Measurements from ENCODE around the gene TRIM22.
"Not testable (repeated sequence)": the region's sequence is repeated elsewhere in the genome, so short reads cannot be mapped to it uniquely, and the experiment has no call there.

The TRIM22 gene, protein sequence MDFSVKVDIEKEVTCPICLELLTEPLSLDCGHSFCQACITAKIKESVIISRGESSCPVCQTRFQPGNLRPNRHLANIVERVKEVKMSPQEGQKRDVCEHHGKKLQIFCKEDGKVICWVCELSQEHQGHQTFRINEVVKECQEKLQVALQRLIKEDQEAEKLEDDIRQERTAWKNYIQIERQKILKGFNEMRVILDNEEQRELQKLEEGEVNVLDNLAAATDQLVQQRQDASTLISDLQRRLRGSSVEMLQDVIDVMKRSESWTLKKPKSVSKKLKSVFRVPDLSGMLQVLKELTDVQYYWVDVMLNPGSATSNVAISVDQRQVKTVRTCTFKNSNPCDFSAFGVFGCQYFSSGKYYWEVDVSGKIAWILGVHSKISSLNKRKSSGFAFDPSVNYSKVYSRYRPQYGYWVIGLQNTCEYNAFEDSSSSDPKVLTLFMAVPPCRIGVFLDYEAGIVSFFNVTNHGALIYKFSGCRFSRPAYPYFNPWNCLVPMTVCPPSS
- 237 to 694 (median 452) reads per million in 4 experiments for total RNA-seq

DNA sequence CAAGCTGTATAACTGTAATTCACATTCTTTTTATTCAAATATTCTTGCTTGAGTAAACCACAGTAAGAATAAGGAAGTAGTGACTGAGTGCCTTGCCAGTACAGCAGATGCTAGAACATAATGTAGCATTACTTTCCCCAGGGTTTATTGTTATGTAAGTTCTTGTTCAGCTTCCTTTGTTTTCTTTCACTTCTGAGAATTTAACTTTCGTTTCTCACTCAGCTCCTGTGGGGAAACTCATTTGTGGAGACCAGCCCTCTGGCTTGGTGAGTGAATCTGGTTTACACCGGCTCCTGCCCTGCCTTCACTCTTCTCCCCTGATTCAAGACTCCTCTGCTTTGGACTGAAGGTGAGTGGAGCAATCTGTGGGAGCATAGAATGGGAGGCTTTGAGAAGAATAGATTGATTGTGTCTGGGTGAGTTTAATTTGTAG is at the start of gene TRIM22:
Gene TRIM22, plus strand, starts transcription at position 240 of the 433 bp plus-strand sequence. CDS start 6,443 bp downstream, outside the sequence.
- peak; percentile 16 for DNase-seq

DNA sequence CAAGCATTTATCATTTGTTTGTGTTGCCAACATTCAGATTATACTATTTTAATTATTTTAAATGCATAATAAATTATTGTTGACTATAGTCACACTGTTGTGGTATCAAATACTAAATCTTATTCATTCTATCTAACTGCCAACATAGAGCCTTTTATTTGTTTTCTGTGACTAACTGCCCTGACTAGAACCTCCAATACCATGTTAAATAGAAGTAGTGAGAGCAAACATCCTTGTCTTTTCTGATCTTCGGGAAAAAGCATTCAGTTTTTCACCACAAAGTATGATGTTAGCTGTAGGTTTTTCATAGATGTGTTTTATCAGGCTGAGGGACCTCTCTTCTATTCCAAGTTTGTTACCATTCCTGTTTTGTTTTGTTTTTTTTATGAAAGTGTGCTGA is 49.6 kb upstream of the TRIM22 start:
- DNase-seq: no peak

DNA sequence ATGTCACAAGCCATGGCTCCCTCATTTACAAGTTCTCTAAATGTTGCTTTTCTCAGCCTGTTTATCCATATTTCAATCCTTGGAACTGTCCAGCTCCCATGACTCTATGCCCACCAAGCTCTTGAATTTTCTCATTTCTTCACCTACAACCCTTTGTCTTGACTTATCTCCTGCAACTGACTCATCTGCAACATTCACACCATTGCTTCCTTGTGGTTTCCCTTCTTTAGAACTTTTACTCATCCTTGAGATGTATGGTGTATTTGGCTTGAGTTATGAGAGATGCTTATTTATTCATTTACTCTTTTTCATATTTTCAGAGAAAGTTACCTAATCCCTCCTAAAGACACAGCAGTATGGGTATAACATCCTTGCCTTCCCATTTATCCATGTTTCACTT is 46.0 kb upstream of the TRIM22 start:
- DNase-seq: no peak

DNA sequence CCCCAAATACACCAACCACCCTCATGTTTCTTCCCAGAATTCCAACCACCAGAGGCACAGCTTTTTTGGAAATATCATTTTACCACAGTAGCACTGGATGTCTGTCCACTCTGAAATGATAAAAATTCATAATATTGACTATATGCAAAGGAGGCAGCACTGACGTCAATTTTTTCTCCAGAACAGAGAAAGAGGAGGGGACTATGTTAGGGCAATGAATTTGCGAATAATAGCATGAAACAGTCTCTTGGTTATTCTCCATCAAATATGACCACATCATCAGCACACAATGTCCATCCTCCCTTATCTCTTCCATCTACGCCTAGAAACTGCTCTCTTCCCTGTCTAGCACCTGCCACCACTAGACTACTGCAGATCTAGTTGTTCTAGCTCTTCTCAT is 43.5 kb upstream of the TRIM22 start:
- DNase-seq: no peak

DNA sequence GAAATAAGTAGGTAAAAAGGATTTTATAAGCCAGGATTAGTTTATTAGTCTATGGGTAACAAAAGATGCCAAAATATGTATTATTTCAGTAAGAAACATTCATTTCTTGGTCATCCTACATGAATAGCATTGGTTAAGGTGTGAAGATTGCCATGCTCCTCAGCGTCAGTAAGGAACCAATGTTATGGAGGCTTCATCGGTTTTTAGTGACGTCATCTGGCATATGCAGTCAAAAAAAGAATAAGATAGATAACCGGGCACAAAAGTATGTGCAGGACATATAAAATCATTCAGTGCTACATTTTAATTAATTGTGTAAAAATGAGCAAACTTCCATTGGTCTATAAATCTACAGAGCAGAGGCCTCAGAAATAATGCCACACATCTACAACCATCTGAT is 34.1 kb upstream of the TRIM22 start:
- no peak for DNase-seq

DNA sequence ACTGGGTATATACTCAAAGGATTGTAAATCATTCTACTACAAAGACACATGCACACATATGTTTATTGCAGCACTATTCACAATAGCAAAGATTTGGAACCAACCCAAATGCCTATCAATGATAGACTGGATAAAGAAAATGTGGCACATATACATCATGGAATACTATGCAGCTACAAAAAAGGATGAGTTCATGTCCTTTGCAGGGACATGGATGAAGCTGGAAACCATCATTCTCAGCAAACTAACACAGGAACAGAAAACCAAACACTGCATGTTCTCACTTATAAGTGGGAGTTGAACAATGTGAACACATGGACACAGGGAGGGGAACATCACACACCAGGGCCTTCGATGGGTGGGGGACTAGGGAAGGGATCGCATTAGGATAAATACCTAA is 32.6 kb upstream of the TRIM22 start:
- DNase-seq: not testable (repeated sequence)

DNA sequence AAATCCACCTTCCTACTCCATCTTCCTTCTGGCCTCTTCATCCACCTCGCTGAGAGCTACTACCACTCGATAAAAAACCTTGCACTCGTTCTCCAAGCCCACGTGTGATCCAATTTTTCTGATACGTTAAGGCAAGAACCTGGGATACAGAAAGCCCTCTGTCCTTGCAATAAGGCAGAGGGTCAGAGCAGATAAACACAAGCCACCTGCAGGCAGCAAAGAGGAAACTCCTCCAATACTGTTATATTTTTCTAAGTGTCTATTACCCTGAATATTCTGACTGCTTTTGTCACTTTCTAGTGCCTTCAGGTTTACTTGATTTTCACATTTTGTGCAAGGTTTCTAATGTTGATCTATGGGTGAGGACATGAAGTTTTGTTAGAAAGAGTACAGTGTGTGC is 31.3 kb upstream of the TRIM22 start:
- no peak for DNase-seq

DNA sequence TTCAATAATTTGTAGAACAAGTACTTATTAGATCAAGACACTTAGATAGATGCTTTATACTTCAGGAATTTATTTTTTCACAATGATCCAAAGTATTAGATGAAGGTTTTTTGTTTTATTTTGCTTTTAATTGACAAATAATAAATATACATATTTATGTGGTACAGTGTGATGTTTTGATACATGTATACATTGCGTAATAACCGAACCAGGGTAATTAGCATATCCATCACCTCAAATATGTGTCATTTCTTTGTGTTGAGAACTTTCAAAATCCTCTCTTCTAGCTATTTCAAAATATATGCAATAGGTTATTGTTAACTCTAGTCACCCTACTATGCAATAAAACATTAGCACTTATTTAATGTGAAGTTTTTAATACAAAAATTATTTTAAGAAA is 26.1 kb upstream of the TRIM22 start:
- DNase-seq: no peak

DNA sequence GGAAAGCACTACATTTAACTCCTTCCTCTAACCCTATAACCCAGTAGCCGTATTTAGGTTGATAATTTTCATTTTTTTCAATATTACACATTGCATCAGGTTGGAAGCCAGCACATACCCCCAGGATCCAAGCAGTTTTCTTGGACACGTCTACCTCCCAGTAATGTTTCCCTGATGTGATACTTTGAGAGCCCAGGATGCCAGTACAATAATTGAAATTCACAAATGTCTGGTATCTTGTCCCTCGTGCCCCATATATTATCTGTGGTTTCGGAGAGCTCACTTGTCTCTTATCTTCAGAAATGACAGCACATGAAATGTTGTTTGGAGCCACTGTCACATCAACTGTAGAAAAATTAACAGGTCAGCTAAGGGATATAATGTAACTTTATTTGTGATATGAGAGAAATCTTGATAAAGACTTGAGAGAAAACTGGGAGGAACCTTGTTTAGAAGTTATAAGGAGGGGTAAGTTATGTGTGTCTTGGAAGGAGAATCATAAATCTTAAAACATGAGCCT is 24.5 kb upstream of the TRIM22 start:
- DNase-seq: no peak

DNA sequence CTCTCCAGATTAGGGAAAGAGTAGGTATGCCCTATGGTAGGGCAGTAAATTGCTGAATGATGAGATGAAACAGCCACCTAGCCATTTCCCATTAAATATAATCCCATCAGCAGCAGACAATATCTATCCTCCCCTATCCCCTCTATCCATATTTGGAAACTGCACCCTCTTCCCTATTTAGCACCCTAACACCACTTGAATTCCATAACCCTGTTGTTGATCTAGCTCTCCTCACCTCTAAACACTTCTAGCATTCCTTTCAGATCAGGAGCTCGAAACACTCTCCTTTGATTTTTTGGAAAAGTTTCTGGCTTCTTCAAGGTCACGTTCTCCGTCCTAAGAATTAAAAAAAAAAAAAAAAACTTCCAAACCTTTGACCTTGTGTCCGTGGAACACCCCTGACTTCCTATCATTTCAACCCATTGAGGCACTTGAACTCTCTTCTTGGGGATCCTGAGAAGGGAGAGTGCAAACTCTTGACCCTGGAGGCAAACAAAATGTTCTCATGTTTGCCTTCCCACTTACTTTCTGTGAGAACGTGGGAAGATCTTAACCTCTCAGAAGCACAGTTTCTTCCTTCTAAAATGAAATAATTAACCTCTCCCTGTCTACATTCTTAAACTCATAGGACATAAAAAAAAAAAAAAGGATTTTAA is 23.7 kb upstream of the TRIM22 start:
- DNase-seq: no peak

DNA sequence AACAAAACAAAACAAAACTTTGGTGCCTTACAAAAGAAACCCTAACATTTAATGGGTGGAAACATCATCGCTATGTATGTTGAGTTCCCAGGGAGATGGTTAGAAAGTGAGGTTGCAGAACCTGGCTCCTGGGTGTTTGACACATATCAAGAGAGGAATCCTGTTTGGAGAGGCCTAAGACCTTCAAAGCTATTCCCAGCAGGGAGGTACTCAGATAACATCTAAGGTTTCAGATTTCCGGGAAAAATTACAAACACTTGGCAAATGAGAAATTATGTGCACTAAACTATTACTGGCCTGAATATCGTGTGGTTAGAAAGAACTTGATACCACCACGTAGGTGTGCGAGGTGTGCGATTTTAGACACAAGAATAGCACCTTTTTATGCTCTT is 23.2 kb upstream of the TRIM22 start:
- DNase-seq: no peak

DNA sequence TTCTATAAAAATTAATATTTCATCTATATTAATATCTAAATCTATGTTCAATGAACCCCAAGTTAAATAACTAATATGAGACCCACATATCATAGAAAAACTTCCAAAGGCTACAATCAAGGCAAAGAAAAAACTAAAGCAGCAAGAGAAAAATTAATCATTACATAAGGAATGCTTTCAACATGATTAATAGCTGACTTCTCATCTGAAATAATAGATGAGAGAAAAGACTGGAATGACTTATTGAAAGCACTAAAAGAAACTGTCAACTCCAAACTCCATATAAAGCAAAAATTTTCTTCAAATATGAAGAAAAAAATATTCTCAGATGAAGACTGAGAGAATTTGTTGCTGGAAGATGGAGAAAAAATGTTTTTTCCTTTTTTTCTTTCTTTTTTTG is 17.8 kb upstream of the TRIM22 start:
- no peak for DNase-seq

DNA sequence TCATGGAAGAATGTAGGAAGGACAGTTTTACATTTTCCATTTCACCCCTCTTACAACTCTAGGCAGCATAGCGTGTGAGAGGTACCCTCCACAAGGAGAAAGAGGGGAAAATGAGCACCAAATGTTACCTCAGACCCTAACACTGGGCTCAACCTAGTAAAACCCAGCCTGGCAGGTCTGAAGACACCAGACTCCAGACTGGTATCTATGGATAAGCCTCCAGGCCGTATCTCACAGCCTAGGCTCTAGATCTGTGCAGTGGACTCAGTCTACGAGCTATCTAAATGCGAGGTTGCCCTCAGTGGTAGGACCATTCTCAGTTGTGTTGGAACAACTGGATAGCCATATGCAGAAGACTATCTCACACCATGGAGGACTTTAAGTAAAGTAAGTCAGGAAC is 15.2 kb upstream of the TRIM22 start:
- no peak for DNase-seq

DNA sequence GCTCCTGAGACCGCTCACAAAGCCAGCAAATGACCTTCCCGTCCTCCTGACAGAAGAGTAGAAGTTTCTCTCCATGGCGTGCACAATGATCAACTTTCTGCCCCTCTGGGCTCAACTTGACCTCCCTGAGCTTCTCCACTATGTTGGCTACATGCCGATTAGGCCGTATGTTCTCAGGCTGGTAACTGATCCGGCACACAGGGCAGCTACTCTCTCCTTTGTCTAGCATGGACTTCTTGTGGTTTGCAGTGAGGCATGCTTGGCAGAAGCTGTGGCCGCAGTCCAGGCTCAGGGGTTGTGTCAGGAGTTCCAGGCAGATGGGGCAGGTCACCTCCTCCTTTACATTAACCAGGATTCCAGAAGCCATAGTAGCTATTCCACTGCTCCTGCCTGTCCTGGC is 9.8 kb upstream of the TRIM22 start:
- no peak for DNase-seq

DNA sequence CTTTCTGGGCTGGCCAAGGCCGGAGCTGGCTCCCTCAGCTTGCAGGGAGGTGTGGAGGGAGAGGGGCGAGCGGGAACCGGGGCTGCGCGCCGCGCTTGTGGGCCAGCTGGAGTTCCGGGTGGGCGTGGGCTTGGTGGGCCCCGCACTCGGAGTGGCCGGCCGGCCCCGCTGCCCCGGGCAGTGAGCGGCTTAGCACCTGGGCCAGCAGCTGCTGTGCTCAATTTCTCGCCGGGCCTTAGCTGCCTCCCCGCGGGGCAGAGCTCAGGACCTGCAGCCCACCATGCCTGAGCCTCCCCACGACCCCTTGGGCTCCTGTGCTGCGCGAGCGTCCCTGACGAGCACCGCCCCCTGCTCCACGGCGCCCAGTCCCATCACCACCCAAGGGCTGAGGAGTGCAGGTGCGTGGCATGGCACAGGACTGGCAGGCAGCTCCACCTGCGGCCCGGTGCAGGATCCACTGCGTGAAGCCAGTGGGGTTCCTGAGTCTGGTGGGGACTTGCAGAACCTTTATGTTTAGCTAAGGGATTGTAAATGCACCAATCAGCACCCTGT is 6.6 kb upstream of the TRIM22 start:
- not testable (repeated sequence) for DNase-seq

DNA sequence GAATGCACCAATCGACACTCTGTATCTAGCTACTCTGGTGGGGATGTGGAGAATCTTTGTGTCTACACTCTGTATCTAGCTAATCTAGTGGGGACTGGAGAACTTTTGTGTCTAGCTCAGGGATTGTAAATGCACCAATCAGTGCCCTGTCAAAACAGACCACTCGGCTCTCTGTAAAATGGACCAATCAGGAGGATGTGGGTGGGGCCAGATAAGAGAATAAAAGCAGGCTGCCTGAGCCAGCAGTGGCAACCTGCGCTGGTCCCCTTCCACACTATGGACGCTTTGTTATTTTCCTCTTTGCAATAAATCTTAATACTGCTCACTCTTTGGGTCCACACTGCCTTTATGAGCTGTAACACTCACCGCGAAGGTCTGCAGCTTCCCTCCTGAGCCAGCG is 6.0 kb upstream of the TRIM22 start:
- DNase-seq: peak; percentile 32

DNA sequence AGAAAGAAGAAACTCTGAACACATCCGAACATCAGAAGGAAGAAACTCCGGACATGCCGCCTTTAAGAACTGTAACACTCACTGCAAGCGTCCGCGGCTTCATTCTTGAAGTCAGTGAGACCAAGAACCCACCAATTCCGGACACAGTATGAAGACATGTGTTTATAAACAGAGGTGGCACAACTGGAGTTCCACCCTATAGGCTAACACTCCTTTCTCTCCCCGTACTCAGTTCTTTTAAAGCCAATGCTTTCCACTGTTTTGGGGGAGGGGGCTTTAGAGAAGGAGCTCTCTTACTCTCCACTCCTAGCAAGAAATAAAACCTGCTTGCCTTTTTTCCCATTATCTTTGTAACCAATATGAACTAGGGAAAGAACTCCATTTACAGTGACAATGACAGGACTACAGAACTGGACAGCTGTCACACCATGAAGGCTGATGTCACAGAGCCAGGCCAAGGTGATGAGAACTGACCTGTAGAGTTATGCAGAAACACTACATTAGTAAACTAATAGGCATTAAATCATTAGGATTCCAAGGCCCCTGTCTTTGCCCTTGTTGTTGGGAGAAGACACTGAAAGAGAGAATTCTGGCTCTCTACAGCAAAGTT is 5.4 kb upstream of the TRIM22 start:
- DNase-seq: no peak

DNA sequence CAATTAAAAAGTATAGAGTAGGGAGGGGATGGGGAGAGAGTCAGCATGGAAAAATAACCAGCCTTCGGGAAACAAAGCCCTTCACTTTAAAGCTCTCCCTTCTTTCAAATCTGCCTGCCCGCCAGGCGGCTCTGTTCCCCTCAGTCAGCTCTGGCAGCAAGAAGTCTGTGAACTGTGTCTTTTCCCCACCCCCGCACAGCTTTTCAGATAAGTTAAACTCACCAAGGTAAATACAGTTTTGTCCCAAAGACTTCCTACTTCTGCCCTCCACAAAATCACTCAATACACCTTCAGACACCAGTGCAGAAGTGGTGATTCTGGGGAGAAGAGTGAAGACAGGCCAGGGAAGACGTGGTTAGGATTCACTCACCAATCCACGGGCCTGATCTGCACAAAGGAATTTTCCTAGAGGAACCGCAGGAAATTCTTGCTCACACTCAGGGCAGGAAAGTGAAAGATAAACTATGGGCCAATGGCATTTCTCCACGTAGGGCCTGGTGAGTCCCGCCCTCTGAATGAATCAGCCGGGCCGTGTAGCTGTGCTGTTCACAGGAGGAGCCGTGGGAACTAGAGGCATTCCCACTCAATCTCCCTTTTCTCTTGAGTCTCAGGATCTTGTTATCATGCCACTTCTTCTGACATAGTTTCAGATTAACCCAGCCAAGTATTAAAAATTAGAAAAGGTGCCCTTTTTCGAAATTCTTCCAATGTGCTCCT is 4.8 kb upstream of the TRIM22 start, which contains the start of gene TRIM5:
Gene TRIM5, minus strand, starts transcription at position 429 of the 717 bp plus-strand sequence. CDS start 4,897 bp downstream, outside the sequence.
- peak; percentile 66 for DNase-seq

DNA sequence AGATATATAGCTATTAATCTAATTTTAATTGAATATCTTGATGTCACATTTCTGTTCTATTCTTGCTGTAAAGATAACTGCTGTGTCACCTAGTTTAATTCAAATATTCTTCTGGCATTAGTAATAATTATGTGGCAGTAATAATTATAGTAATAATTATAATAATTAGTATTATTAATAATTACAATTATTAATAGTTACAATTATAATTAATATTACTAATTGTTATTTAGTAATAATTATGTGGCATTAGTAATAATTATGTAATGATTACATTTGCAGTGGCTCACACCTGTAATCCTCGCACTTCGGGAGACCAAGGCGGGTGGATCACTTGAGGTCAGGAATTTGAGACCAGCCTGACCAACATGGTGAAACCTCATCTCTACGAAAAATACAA is 3.2 kb upstream of the TRIM22 start:
- no peak for DNase-seq

DNA sequence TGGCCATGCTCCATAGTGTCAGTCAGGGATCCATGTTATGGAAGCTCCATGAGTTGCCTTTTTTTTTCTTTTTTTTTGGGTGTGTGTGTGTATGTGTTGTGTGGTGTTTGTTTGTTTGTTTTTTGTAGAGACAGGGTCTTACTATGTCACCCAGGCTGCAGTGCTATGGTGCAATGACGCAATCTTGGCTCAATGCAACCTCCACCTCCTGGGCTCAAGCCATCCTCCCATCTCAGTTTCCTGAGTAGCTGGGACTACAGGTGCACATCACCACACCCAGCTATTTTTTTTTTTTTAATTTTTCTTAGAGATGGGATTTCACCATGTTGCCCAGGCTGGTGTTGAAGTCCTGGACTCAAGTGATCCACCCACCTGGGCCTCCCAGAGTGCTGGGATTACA is 1.1 kb upstream of the TRIM22 start:
- DNase-seq: no peak

DNA sequence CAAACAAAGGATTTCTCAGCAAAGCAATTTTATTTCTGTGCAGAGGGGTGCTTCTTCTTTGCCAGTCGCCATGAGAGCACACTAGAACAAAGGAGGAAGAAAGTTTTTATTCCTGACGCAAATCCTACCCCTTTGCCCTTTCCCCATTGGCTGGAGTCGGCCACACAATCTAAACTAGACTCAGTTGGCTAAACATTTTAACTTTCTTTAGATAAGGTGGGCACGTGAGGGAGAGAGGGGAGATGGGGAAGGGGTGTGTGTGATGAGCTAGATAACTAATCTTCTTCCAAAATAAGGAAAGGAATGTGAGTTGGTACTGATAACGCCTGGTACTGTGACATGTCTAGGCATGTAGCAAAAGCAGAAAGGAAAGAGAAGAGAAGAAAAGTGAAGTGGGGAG is 626 bp downstream of the TRIM22 start:
- DNase-seq: no peak

DNA sequence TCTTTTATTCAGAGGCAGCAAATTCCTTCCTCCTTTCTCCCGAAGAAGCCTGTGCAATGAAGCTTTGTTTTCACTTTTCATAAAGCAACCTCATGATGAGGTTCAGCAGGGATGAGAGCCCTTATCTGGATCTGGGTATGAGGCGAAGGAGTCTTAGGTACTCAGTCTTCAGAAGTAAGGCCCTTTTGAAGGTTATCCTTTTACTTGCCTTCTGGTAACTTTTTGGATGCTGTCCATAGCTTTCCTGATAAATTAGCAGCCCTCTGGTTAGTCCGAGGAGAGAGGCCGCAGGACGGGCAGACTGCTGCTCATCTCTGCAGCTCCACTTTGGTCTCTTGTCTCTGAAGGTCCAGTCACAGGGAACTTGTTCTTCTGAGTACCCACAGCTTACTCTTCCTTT is 1.1 kb downstream of the TRIM22 start:
- no peak for DNase-seq

Measured in effector CD8-positive, alpha-beta T cell (primary cell).